Stimulated activated CD4-positive, alpha-beta T cell treated with anti-CD3 and anti-CD28 coated beads, Interleukin-1b, Interleukin-23, amount 100 ng/mL, for 1 hour (primary cell): Measurements from ENCODE around the gene UBN1.

ENCODE experiments used
- DNase-seq, 2 donors: peaks; one replicate each; pipeline ENCODE4 v3.0.0-alpha.2; 2020; ENCODE audit warnings: low read depth in 2 of 2

Gene UBN1

GRCh38 chr16:4825196-4825595, 22.1 kb upstream of the UBN1 start:
- DNase-seq, result no peak

GRCh38 chr16:4826526-4826925, 20.8 kb upstream of the UBN1 start:
- no peak for DNase-seq

- DNase-seq, result no peak
Measured at GRCh38 chr16:4826980-4827379, 20.3 kb upstream of the UBN1 start.

GRCh38 chr16:4828567-4829321, 18.5 kb upstream of the UBN1 start:
- no peak for DNase-seq

GRCh38 chr16:4830408-4830807, 16.9 kb upstream of the UBN1 start:
- no peak for DNase-seq

GRCh38 chr16:4831616-4832015, 15.7 kb upstream of the UBN1 start:
- no peak for DNase-seq

- no peak for DNase-seq
Measured at GRCh38 chr16:4832698-4833343, 14.5 kb upstream of the UBN1 start.

- DNase-seq, result no peak
Measured at GRCh38 chr16:4833584-4833983, 13.7 kb upstream of the UBN1 start.

- no peak for DNase-seq
Measured at GRCh38 chr16:4836727-4837126, 10.6 kb upstream of the UBN1 start.

GRCh38 chr16:4837733-4838501, 9.4 kb upstream of the UBN1 start:
- no peak for DNase-seq

- DNase-seq, result no peak
Measured at GRCh38 chr16:4839942-4840341, 7.3 kb upstream of the UBN1 start.

- no peak for DNase-seq
Measured at GRCh38 chr16:4840984-4841383, 6.3 kb upstream of the UBN1 start.

- no peak for DNase-seq
Measured at GRCh38 chr16:4846503-4846900, 779 bp upstream of the UBN1 start.

GRCh38 chr16:4847774-4848587, 700 bp downstream of the UBN1 start:
- peak in 1 of 2 donors; percentile 3 for DNase-seq

GRCh38 chr16:4850211-4850610, 2.9 kb downstream of the UBN1 start:
- no peak for DNase-seq

- no peak for DNase-seq
Measured at GRCh38 chr16:4852221-4852872, 5.1 kb downstream of the UBN1 start.

GRCh38 chr16:4855371-4855770, 8.1 kb downstream of the UBN1 start:
- no peak for DNase-seq

- no peak for DNase-seq
Measured at GRCh38 chr16:4855804-4856203, 8.5 kb downstream of the UBN1 start.

GRCh38 chr16:4859190-4859899, 12.1 kb downstream of the UBN1 start:
- no peak for DNase-seq

GRCh38 chr16:4859900-4860255, 12.6 kb downstream of the UBN1 start:
- no peak for DNase-seq
